ENCODE data around the gene MRPL52.
A peak's percentile ranks its signal among the peaks of the same experiment; 100 is the strongest.
"Not testable (repeated sequence)": the region's sequence is repeated elsewhere in the genome, so short reads cannot be mapped to it uniquely, and the experiment has no call there.

The MRPL52 gene

GRCh38 chr14:22846811-22847307 is 17.2 kb downstream of the MRPL52 start:
- Histone ChIP-seq H3K9me3 (ENCODE audit: control insufficient read depth, low read length) (no peaks in the 10 kb centered on the region), H3K27ac (ENCODE audit: insufficient read depth, low read depth, low read length, poor library complexity, severe bottlenecking) (no peak overlapping the region), H3K36me3 (ENCODE audit: control insufficient read depth, insufficient read depth, low read length) (no peaks in the 10 kb centered on the region), H3K4me1 (ENCODE audit: control insufficient read depth, insufficient read depth, low read length) (peaks cover 22% of the 10 kb centered on the region), H3K4me3 (ENCODE audit: insufficient read depth, low read depth, low read length) (no peak overlapping the region), H3K27me3 (ENCODE audit: control insufficient read depth, insufficient read depth, low read length, poor library complexity, severe bottlenecking) (no peaks in the 10 kb centered on the region)
- 88 to 89% methylated on average over 11 of the region's 11 CpGs for WGBS, 2 experiments

GRCh38 chr14:22847661-22848341 is 18.1 kb downstream of the MRPL52 start:
- no peak overlapping the region for H3K27ac ChIP-seq (ENCODE audit: insufficient read depth, low read depth, low read length, poor library complexity, severe bottlenecking)
- H3K27me3 ChIP-seq (ENCODE audit: control insufficient read depth, insufficient read depth, low read length, poor library complexity, severe bottlenecking) = no peaks in the 10 kb centered on the region
- no peaks in the 10 kb centered on the region for H3K36me3 ChIP-seq (ENCODE audit: control insufficient read depth, insufficient read depth, low read length)
- H3K4me1 ChIP-seq (ENCODE audit: control insufficient read depth, insufficient read depth, low read length) = peaks cover 22% of the 10 kb centered on the region
- H3K4me3 ChIP-seq (ENCODE audit: insufficient read depth, low read depth, low read length) = no peak overlapping the region
- WGBS, 2 experiments = 83% methylated on average over 14 of the region's 14 CpGs
- no peaks in the 10 kb centered on the region for H3K9me3 ChIP-seq (ENCODE audit: control insufficient read depth, low read length)

GRCh38 chr14:22848351-22849164 is 18.9 kb downstream of the MRPL52 start:
- no peak overlapping the region for H3K4me3 ChIP-seq (ENCODE audit: insufficient read depth, low read depth, low read length)
- H3K27ac ChIP-seq (ENCODE audit: insufficient read depth, low read depth, low read length, poor library complexity, severe bottlenecking) = peak overlapping the region; percentile 33
- H3K27me3 ChIP-seq (ENCODE audit: control insufficient read depth, insufficient read depth, low read length, poor library complexity, severe bottlenecking) = no peaks in the 10 kb centered on the region

GRCh38 chr14:22849212-22849819 is 19.6 kb downstream of the MRPL52 start:
- no peak overlapping the region for H3K27ac ChIP-seq (ENCODE audit: insufficient read depth, low read depth, low read length, poor library complexity, severe bottlenecking)

More at GRCh38 chr14:22848351-22849164, 18.9 kb downstream of the MRPL52 start:
- Histone ChIP-seq H3K4me1 (ENCODE audit: control insufficient read depth, insufficient read depth, low read length) (peaks cover 22% of the 10 kb centered on the region), H3K9me3 (ENCODE audit: control insufficient read depth, low read length) (no peaks in the 10 kb centered on the region), H3K36me3 (ENCODE audit: control insufficient read depth, insufficient read depth, low read length) (no peaks in the 10 kb centered on the region)
- 66 to 73% methylated on average over 12 of the region's 12 CpGs for WGBS, 2 experiments

GRCh38 chr14:22850944-22851764 is 21.5 kb downstream of the MRPL52 start:
- 89% methylated on average over 9 of the region's 9 CpGs for WGBS, 2 experiments
- H3K9me3 ChIP-seq (ENCODE audit: control insufficient read depth, low read length) = no peaks in the 10 kb centered on the region
- no peak overlapping the region for H3K4me3 ChIP-seq (ENCODE audit: insufficient read depth, low read depth, low read length)
- peaks cover 22% of the 10 kb centered on the region for H3K4me1 ChIP-seq (ENCODE audit: control insufficient read depth, insufficient read depth, low read length)
- H3K36me3 ChIP-seq (ENCODE audit: control insufficient read depth, insufficient read depth, low read length) = no peaks in the 10 kb centered on the region
- no peaks in the 10 kb centered on the region for H3K27me3 ChIP-seq (ENCODE audit: control insufficient read depth, insufficient read depth, low read length, poor library complexity, severe bottlenecking)
- no peak overlapping the region for H3K27ac ChIP-seq (ENCODE audit: insufficient read depth, low read depth, low read length, poor library complexity, severe bottlenecking)

More at GRCh38 chr14:22849212-22849819, 19.6 kb downstream of the MRPL52 start:
- H3K9me3 ChIP-seq (ENCODE audit: control insufficient read depth, low read length) = no peaks in the 10 kb centered on the region
- H3K4me1 ChIP-seq (ENCODE audit: control insufficient read depth, insufficient read depth, low read length) = peaks cover 22% of the 10 kb centered on the region
- WGBS, 2 experiments = 81 to 82% methylated on average over 17 to 19 of the region's 19 CpGs
- H3K4me3 ChIP-seq (ENCODE audit: insufficient read depth, low read depth, low read length) = no peak overlapping the region
- H3K36me3 ChIP-seq (ENCODE audit: control insufficient read depth, insufficient read depth, low read length) = no peaks in the 10 kb centered on the region
- H3K27me3 ChIP-seq (ENCODE audit: control insufficient read depth, insufficient read depth, low read length, poor library complexity, severe bottlenecking) = no peaks in the 10 kb centered on the region

GRCh38 chr14:22852178-22852577 is 22.5 kb downstream of the MRPL52 start:
- peaks cover 22% of the 10 kb centered on the region for H3K4me1 ChIP-seq (ENCODE audit: control insufficient read depth, insufficient read depth, low read length)
- not testable (repeated sequence) for H3K27me3 ChIP-seq (ENCODE audit: control insufficient read depth, insufficient read depth, low read length, poor library complexity, severe bottlenecking); H3K27ac ChIP-seq (ENCODE audit: insufficient read depth, low read depth, low read length, poor library complexity, severe bottlenecking); H3K4me3 ChIP-seq (ENCODE audit: insufficient read depth, low read depth, low read length); H3K9me3 ChIP-seq (ENCODE audit: control insufficient read depth, low read length); H3K36me3 ChIP-seq (ENCODE audit: control insufficient read depth, insufficient read depth, low read length)
- 80 to 85% methylated on average over 9 to 12 of the region's 12 CpGs for WGBS, 2 experiments

GRCh38 chr14:22852599-22852939 is 22.9 kb downstream of the MRPL52 start:
- H3K27me3 ChIP-seq (ENCODE audit: control insufficient read depth, insufficient read depth, low read length, poor library complexity, severe bottlenecking) = no peaks in the 10 kb centered on the region
- WGBS, 2 experiments = 86 to 100% methylated on average over 1 of the region's 2 CpGs
- peaks cover 21% of the 10 kb centered on the region for H3K4me1 ChIP-seq (ENCODE audit: control insufficient read depth, insufficient read depth, low read length)
- no peak overlapping the region for H3K4me3 ChIP-seq (ENCODE audit: insufficient read depth, low read depth, low read length)
- H3K9me3 ChIP-seq (ENCODE audit: control insufficient read depth, low read length) = no peaks in the 10 kb centered on the region
- H3K36me3 ChIP-seq (ENCODE audit: control insufficient read depth, insufficient read depth, low read length) = no peaks in the 10 kb centered on the region
- H3K27ac ChIP-seq (ENCODE audit: insufficient read depth, low read depth, low read length, poor library complexity, severe bottlenecking) = no peak overlapping the region

GRCh38 chr14:22852940-22853767 is 23.5 kb downstream of the MRPL52 start:
- Histone ChIP-seq H3K4me1 (ENCODE audit: control insufficient read depth, insufficient read depth, low read length) (peaks cover 15% of the 10 kb centered on the region), H3K36me3 (ENCODE audit: control insufficient read depth, insufficient read depth, low read length) (no peaks in the 10 kb centered on the region), H3K4me3 (ENCODE audit: insufficient read depth, low read depth, low read length) (peak overlapping the region; percentile 37), H3K27ac (ENCODE audit: insufficient read depth, low read depth, low read length, poor library complexity, severe bottlenecking) (no peak overlapping the region), H3K27me3 (ENCODE audit: control insufficient read depth, insufficient read depth, low read length, poor library complexity, severe bottlenecking) (no peaks in the 10 kb centered on the region), H3K9me3 (ENCODE audit: control insufficient read depth, low read length) (no peaks in the 10 kb centered on the region)
- 8 to 10% methylated on average over 20 of the region's 20 CpGs for WGBS, 2 experiments

- not testable (repeated sequence) for H3K9me3 ChIP-seq (ENCODE audit: control insufficient read depth, low read length); H3K36me3 ChIP-seq (ENCODE audit: control insufficient read depth, insufficient read depth, low read length); H3K27me3 ChIP-seq (ENCODE audit: control insufficient read depth, insufficient read depth, low read length, poor library complexity, severe bottlenecking); H3K4me3 ChIP-seq (ENCODE audit: insufficient read depth, low read depth, low read length); H3K27ac ChIP-seq (ENCODE audit: insufficient read depth, low read depth, low read length, poor library complexity, severe bottlenecking); H3K4me1 ChIP-seq (ENCODE audit: control insufficient read depth, insufficient read depth, low read length)
- 91 to 94% methylated on average over 11 of the region's 11 CpGs for WGBS, 2 experiments
These were observed 24.6 kb downstream of the MRPL52 start for GRCh38 chr14:22854296-22854695.
